Esophagus muscularis mucosa (tissue), 4 donors: Measurements from ENCODE around the gene ACVR1. TPM values are rescaled to one million over a fixed set of nuclear protein-coding genes. Genes with fewer than 3 reads are reported as not detected.
"Not testable (repeated sequence)": the region's sequence is repeated elsewhere in the genome, so short reads cannot be mapped to it uniquely, and the experiment has no call there.

Source experiments
- DNase-seq: peaks from one replicate; pipeline ENCODE4 v3.0.0-alpha.2; 2017; ENCODE audit errors: extremely low spot score
- H3K27ac ChIP-seq, 4 donors: fragments of 200-600 bp; sonication (generic); replicated peaks in 1 of 4; 1 replicate in 3 of 4; 2 replicates in 1 of 4; pipeline ENCODE4 v1.5.1; 2016 to 2019; ENCODE audit warnings: mild to moderate bottlenecking in 1 of 4
- H3K27me3 ChIP-seq, 4 donors: fragments of 200-600 bp; sonication (generic); one replicate each; pipeline versions ENCODE4 v1.5.1 to v1.6.0; 2016 to 2019
- H3K36me3 ChIP-seq, 4 donors: fragments of 200-600 bp; sonication (generic); one replicate each; pipeline ENCODE4 v1.5.1; 2016 to 2019
- H3K4me1 ChIP-seq, 4 donors: fragments of 200-600 bp; sonication (generic); one replicate each; pipeline ENCODE4 v1.5.1; 2016 to 2019
- H3K4me3 ChIP-seq, 4 donors: fragments of 200-600 bp; sonication (generic); 1 replicate in 2 of 4; 2 replicates in 2 of 4; pipeline ENCODE4 v1.5.1; 2016 to 2019; ENCODE audit warnings: mild to moderate bottlenecking in 4 of 4, moderate library complexity in 1 of 4
- H3K9me3 ChIP-seq, 4 donors: fragments of 200-600 bp; sonication (generic); 1 replicate in 3 of 4; 2 replicates in 1 of 4; pipeline ENCODE4 v1.5.1; 2016 to 2019
- EP300 ChIP-seq: sonication (generic); formaldehyde crosslinking; IDR thresholded peaks from one replicate; pipeline ENCODE4 v1.6.1; 2017; ENCODE audit warnings: antibody characterized with exemption
- POLR2A ChIP-seq: fragments of 450-650 bp; IDR thresholded peaks from one replicate; pipeline ENCODE4 v1.6.1; 2017; ENCODE audit warnings: antibody characterized with exemption, moderate library complexity, mild to moderate bottlenecking, low read depth
- POLR2AphosphoS5 ChIP-seq, 2 donors: sonication (generic); formaldehyde crosslinking; IDR thresholded peaks; one replicate each; pipeline ENCODE4 v1.6.1; 2017; ENCODE audit warnings: antibody characterized with exemption in 2 of 2
- WGBS: methylation state at CpG from one replicate; pipeline ENCODE4 v1.1.5; 2018; 5-methylcytosine and 5-hydroxymethylcytosine counted together
- intact Hi-C: fragments of 100-400 bp; cut with DNase I; formaldehyde crosslinking; loops from one replicate; pipeline ENCODE4 v1.15.1; 2023
- total RNA-seq, 4 donors: library from RNA; depleted of rRNA; stranded (reverse); fragments of >200 nt; gene quantifications; one replicate each; pipeline versions ENCODE4 v1.1.0 to v1.2.1, GENCODE V29; 2016
- TF ChIP-seq, protein P1 (sequence below), 3 experiments: fragments of 200-600 bp in 2 of 3; fragments of 450-650 bp in 1 of 3; sonication (generic) in 2 of 3; IDR thresholded peaks; one replicate each; pipeline ENCODE4 v1.5.1; 2017 to 2019; ENCODE audit warnings: antibody characterized with exemption in 3 of 3, mild to moderate bottlenecking in 2 of 3, moderate library complexity in 1 of 3

ACVR1 gene
- total RNA-seq, 4 donors from 2014 or later, result 25.2 to 39.1 (median 32.3) TPM

DNA sequence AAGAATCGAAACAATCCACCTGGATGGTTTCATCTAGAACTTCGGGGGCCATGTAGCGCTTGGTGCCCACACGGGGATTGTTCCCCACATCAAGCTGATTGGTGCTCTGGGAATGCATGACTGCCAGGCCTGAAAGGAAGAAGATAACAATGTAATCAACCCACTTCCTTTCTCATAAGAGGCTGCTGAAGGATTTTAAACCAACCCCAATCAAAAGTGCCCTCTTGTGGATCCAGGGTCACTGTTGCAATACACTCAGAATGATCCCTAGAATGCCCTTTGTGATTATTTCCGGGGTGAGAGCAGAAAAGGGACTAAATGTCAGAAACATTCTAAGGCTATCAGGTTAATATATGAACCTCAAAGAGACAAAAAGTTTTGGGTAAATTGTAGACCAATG is 115.2 kb downstream of the ACVR1 start:
- H3K27me3 ChIP-seq, result no peaks in the 10 kb centered on the region
- H3K36me3 ChIP-seq, result peaks cover 25 to 91% (median 53%) of the 10 kb centered on the region in 4 donors
- no peak overlapping the region for H3K27ac ChIP-seq
- DNase-seq, result no peak
- no peak overlapping the region for H3K4me3 ChIP-seq
- H3K9me3 ChIP-seq, result peaks cover 0 to 13% (median 5%) of the 10 kb centered on the region in 4 donors
- no peak for TF ChIP-seq POLR2A
- TF ChIP-seq EP300, result no peak
- TF ChIP-seq, protein P1, sequence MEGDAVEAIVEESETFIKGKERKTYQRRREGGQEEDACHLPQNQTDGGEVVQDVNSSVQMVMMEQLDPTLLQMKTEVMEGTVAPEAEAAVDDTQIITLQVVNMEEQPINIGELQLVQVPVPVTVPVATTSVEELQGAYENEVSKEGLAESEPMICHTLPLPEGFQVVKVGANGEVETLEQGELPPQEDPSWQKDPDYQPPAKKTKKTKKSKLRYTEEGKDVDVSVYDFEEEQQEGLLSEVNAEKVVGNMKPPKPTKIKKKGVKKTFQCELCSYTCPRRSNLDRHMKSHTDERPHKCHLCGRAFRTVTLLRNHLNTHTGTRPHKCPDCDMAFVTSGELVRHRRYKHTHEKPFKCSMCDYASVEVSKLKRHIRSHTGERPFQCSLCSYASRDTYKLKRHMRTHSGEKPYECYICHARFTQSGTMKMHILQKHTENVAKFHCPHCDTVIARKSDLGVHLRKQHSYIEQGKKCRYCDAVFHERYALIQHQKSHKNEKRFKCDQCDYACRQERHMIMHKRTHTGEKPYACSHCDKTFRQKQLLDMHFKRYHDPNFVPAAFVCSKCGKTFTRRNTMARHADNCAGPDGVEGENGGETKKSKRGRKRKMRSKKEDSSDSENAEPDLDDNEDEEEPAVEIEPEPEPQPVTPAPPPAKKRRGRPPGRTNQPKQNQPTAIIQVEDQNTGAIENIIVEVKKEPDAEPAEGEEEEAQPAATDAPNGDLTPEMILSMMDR (IDR thresholded peaks at IDR 0.05), result no peak
- TF ChIP-seq POLR2AphosphoS5 (IDR thresholded peaks at IDR 0.05), result no peak
- H3K4me1 ChIP-seq, result no peaks in the 10 kb centered on the region
- 92% methylated on average over 5 of the region's 5 CpGs for WGBS
- intact Hi-C loops, result no loop called here

DNA sequence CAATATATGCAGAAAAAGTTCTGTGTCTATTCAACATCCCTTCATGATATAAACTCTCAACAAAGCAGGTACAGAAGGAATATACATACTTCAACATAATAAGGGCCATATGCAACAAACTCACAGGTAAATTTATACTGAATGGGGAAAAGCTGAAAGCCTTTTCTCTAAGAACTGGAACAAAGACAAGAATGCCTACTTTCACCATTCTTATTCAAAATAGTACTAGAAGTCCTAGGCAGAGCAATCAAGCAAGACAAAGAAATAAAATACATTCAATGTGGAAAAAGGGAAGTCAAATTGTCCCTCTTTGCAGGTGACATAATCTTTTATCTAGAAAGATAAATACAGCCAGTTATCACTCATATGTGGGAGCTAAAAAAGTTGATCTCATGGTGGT is 116.3 kb downstream of the ACVR1 start:
- intact Hi-C loops, result no loop called here
- no peak for TF ChIP-seq POLR2AphosphoS5 (IDR thresholded peaks at IDR 0.05)
- TF ChIP-seq, protein P1 (IDR thresholded peaks at IDR 0.05), result no peak
- no peak for TF ChIP-seq EP300
- TF ChIP-seq POLR2A, result no peak
- Histone ChIP-seq H3K27me3 (no peaks in the 10 kb centered on the region), H3K36me3 (peaks cover 14 to 91% (median 49%) of the 10 kb centered on the region in 4 donors), H3K9me3 (peaks cover 0 to 13% (median 9%) of the 10 kb centered on the region in 4 donors), H3K4me3 (no peak overlapping the region), H3K4me1 (no peaks in the 10 kb centered on the region), H3K27ac (no peak overlapping the region)
- no peak for DNase-seq

DNA sequence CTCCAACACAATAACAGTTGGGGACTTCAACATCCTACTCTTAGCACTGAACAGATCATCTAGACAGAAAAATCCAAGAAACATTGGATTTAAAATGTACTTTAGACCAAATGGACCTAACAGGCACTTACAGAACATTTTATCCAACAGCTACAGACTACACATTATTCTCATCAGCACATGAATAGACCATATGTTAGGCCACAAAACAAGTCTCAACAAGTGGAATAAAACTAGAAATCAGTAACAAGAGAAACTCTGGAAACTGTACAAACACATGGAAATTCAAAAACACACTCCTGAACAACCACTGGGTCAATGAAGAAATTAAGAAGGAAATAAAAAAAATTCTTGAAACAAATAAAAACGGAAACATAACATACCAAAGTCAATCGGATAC is 117.5 kb downstream of the ACVR1 start:
- no peak overlapping the region for H3K27ac ChIP-seq
- WGBS, result 93% methylated on average over 2 of the region's 2 CpGs
- no peaks in the 10 kb centered on the region for H3K27me3 ChIP-seq
- no peak for DNase-seq
- H3K9me3 ChIP-seq, result peaks cover 0 to 13% (median 9%) of the 10 kb centered on the region in 4 donors
- H3K36me3 ChIP-seq, result peaks cover 11 to 85% (median 42%) of the 10 kb centered on the region in 4 donors
- no peaks in the 10 kb centered on the region for H3K4me1 ChIP-seq
- intact Hi-C loops, result no loop called here
- no peak overlapping the region for H3K4me3 ChIP-seq
- TF ChIP-seq POLR2A (no peak), EP300 (no peak), POLR2AphosphoS5 (IDR thresholded peaks at IDR 0.05) (no peak)
- TF ChIP-seq, protein P1 (IDR thresholded peaks at IDR 0.05), result no peak

DNA sequence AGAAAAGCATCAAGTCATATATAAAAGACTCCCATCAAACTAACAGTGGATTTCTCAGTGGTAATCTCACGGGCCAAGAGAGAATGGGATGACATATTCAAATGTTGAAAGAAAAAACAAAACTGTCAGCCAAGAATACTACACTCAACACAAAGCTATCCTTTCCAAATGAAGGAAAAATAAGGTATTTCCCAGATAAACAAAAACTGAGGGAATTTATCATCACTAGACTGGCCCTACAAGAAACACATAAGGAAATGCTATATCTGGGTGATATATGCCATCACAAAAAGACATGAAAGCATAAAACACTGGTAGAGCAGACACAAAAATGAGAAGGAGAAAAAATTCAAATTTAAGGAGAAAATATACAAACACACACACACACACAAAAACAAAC is 118.6 kb downstream of the ACVR1 start:
- TF ChIP-seq POLR2A (no peak), POLR2AphosphoS5 (IDR thresholded peaks at IDR 0.05) (no peak), EP300 (no peak)
- TF ChIP-seq, protein P1 (IDR thresholded peaks at IDR 0.05), result no peak
- Histone ChIP-seq H3K4me1 (no peaks in the 10 kb centered on the region), H3K27ac (no peak overlapping the region), H3K36me3 (peaks cover 15 to 81% (median 40%) of the 10 kb centered on the region in 4 donors), H3K27me3 (no peaks in the 10 kb centered on the region), H3K4me3 (no peak overlapping the region), H3K9me3 (peaks cover 0 to 13% (median 9%) of the 10 kb centered on the region in 4 donors)
- intact Hi-C loops, result no loop called here
- 97% methylated on average over 1 of the region's 1 CpG for WGBS
- DNase-seq, result no peak

DNA sequence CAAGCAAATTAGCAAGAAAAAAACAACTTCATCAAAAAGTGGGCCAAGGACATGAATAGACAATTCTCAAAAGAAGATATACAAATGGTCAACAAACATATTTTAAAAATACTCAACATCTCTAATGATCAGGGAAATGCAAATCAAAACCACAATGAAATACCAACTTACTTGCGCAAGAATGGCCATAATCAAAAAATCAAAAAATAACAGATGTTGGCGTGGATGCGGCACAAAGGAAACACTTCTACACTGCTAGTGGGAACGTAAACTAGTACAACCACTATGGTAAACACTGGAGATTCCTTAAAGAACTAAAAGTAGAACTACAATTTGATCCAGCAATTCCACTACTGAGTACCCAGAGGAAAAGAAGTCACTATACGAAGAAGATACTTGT is 119.7 kb downstream of the ACVR1 start:
- intact Hi-C loops, result not testable (repeated sequence)
- 96% methylated on average over 5 of the region's 5 CpGs for WGBS
- H3K36me3 ChIP-seq, result peaks cover 11 to 77% (median 37%) of the 10 kb centered on the region in 4 donors

More for the DNA sequence above, 119.7 kb downstream of the ACVR1 start:
- DNase-seq, H3K4me1 ChIP-seq, H3K27ac ChIP-seq, H3K4me3 ChIP-seq, H3K27me3 ChIP-seq: not testable (repeated sequence)
- peaks cover 0 to 13% (median 9%) of the 10 kb centered on the region in 4 donors for H3K9me3 ChIP-seq
